Motor neuron (in vitro differentiated cells): ENCODE data around the gene CCNB3. TPM values are rescaled to one million over a fixed set of nuclear protein-coding genes. Genes with fewer than 3 reads are reported as not detected.
A peak's percentile ranks its signal among the peaks of the same experiment; 100 is the strongest.

Source experiments
- ATAC-seq, 8 experiments: fragments of 200-7000 bp; cut with Tn5 transposase; replicated peaks in 6 of 8; 2 replicates each; pipeline ENCODE4 v1.8.0; 2021; ENCODE audit warnings: mild to moderate bottlenecking in 8 of 8, moderate library complexity in 8 of 8
- H3K27ac ChIP-seq, 2 donors: fragments of 250-450 bp; sonication (Bioruptor Pico); 2 replicates each; pipeline ENCODE4 v1.9.0; 2021; ENCODE audit warnings: antibody characterized with exemption in 2 of 2, mild to moderate bottlenecking in 2 of 2, moderate library complexity in 1 of 2
- H3K4me1 ChIP-seq, 2 donors: fragments of 250-450 bp; sonication (Bioruptor Pico); replicated peaks in 1 of 2; 2 replicates each; pipeline ENCODE4 v1.6.1; 2021; ENCODE audit warnings: antibody characterized with exemption in 2 of 2, mild to moderate bottlenecking in 2 of 2, moderate library complexity in 1 of 2
- H3K4me3 ChIP-seq, 5 donors: fragments of 250-450 bp; sonication (Bioruptor Pico); 2 replicates each; pipeline ENCODE4 v1.9.0; 2021; ENCODE audit warnings: antibody characterized with exemption in 5 of 5, mild to moderate bottlenecking in 5 of 5, moderate library complexity in 4 of 5
- WGBS, 10 experiments: fragments of 450-650 bp; shearing (Covaris generic); methylation state at CpG; one replicate each; pipeline ENCODE4 v1.0.0; 2022; 5-methylcytosine and 5-hydroxymethylcytosine counted together
- in situ Hi-C, 9 experiments: fragments of 400-800 bp; cut with MboI; loops; one replicate each; pipeline ENCODE4 v1.15.0; 2021; ENCODE audit warnings: low sequenced_read_pairs in 9 of 9, low pct_unique_long_range_greater_than_20kb in 2 of 9; ENCODE audit not compliant: unreplicated experiment in 9 of 9
- total RNA-seq, 8 experiments: library from RNA; unstranded; fragments of 300-600 nt; gene quantifications; 2 replicates each; pipeline versions ENCODE4 v1.2.3 to v1.2.4, GENCODE V29; 2022

CCNB3 gene
- total RNA-seq, 8 experiments from 2014 or later, result 0.17 to 2.1 (median 0.48) TPM

DNA sequence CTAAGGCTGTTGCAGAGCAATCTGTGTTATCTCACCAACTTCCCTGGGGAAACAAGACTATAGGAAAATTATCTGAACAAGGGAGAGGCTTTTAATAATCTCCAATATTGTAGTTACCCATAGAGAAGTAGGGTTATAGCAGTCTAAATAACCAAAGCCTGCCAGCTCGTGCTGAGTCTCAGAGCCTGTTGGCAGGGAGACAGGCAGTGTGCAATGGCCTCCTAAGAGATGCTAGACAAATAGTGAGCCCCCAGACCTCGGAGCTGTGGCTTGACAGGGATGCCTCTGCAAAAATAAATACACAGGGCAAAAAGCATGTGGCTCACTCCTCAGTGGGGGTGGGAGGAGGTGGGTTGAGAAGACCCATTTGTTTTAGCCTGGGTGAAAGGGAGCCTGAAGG lies 189.3 kb downstream of the CCNB3 start:
- in situ Hi-C loops, result no loop called here
- peak in 1 of 8 experiments; percentile 62 for ATAC-seq
- Histone ChIP-seq H3K4me1 (no peaks in the 10 kb centered on the region), H3K4me3 (no peak overlapping the region), H3K27ac (no peak overlapping the region)
- 17% methylated on average over 2 of the region's 2 CpGs; no CpG with 5 or more reads in 9 of the 10 experiments for WGBS, 10 experiments

Other genes with a start within 250 kb of the CCNB3 start
- under 1 TPM in 1 of 8 experiments, not detected in 7; 0.04 TPM for gene AKAP4, start 3.8 kb upstream of the CCNB3 start, total RNA-seq